HL-60 (cell line): ENCODE data around the gene HS6ST3.

Experiments used
- CTCF ChIP-seq: IDR thresholded peaks from one replicate; pipeline ENCODE4 v1.5.1; 2011; ENCODE audit warnings: low read length, control low read depth, inconsistent platforms; ENCODE audit not compliant: insufficient read depth
- POLR2AphosphoS5 ChIP-seq: IDR thresholded peaks from 2 replicates; pipeline ENCODE4 v1.6.1; 2012; ENCODE audit warnings: low read depth
- REST ChIP-seq: IDR thresholded peaks from 2 replicates; pipeline ENCODE4 v1.6.1; 2012; ENCODE audit warnings: low read depth; ENCODE audit not compliant: insufficient replicate concordance
- SPI1 ChIP-seq: IDR thresholded peaks from 2 replicates; pipeline ENCODE4 v1.6.1; 2012; ENCODE audit warnings: low read depth, mild to moderate bottlenecking, borderline replicate concordance

GRCh38 chr13:96687191-96687590 is 597.3 kb downstream of the HS6ST3 start:
- TF ChIP-seq CTCF, result no peak
- TF ChIP-seq POLR2AphosphoS5, result no peak
- TF ChIP-seq SPI1, result no peak
- no peak for TF ChIP-seq REST
